B cell (primary cell): Measurements from ENCODE around the gene HGS. TPM values are rescaled to one million over a fixed set of nuclear protein-coding genes. Genes with fewer than 3 reads are reported as not detected.

Experiments
- ATAC-seq: fragments of 200-7000 bp; cut with Tn5 transposase; one replicate; pipeline ENCODE4 v1.10.0; 2021; ENCODE audit warnings: low read depth, mild to moderate bottlenecking, moderate number of reproducible peaks, moderate library complexity
- CTCF ChIA-PET: fragments of 350-600 bp; sonication (Branson Sonifier 250); formaldehyde crosslinking; loops from one replicate; lab custom pipeline; 2021; ENCODE audit warnings: antibody characterized with exemption, inconsistent platforms; lab: Charles Lee
- POLR2A ChIA-PET: fragments of 350-600 bp; sonication (Branson Sonifier 250); formaldehyde crosslinking; loops from one replicate; lab custom pipeline; 2021; ENCODE audit warnings: antibody characterized with exemption; lab: Charles Lee
- DNase-seq: peaks from one replicate; pipeline ENCODE4 v3.0.0; 2013
- H2AFZ ChIP-seq: 2 replicates; pipeline ENCODE4 v1.6.1; 2012; ENCODE audit warnings: mild to moderate bottlenecking, low read depth, low read length; ENCODE audit not compliant: insufficient read depth, poor library complexity, severe bottlenecking
- H3K27ac ChIP-seq, 2 donors: 1 replicate in 1 of 2; 2 replicates in 1 of 2; pipeline ENCODE4 v1.5.1; 2012 to 2013; ENCODE audit warnings: low read length in 2 of 2, mild to moderate bottlenecking in 2 of 2, moderate library complexity in 1 of 2
- H3K27me3 ChIP-seq, 4 experiments: fragments of 200-600 bp in 1 of 4; sonication (generic) in 1 of 4; replicated peaks in 1 of 4; 1 replicate in 2 of 4; 2 replicates in 2 of 4; pipeline versions ENCODE4 v1.6.1 to v1.7.0; 2013 to 2016; ENCODE audit warnings: low read length in 3 of 4, mild to moderate bottlenecking in 2 of 4, mixed read lengths in 1 of 4, moderate library complexity in 1 of 4; ENCODE audit not compliant: insufficient read depth in 4 of 4, control insufficient read depth in 3 of 4; ENCODE audit errors: control extremely low read depth in 1 of 4
- H3K36me3 ChIP-seq, 2 experiments: replicated peaks in 1 of 2; 1 replicate in 1 of 2; 2 replicates in 1 of 2; pipeline versions ENCODE4 v1.6.1 to v1.7.1; 2013; ENCODE audit warnings: low read length in 1 of 2; ENCODE audit not compliant: insufficient read depth in 2 of 2, control insufficient read depth in 1 of 2; ENCODE audit errors: control extremely low read depth in 1 of 2, extremely low read depth in 1 of 2
- H3K4me1 ChIP-seq, 2 donors: fragments of 200-600 bp in 1 of 2; sonication (generic) in 1 of 2; 1 replicate in 1 of 2; 2 replicates in 1 of 2; pipeline versions ENCODE4 v1.5.1 to v1.6.1; 2013 to 2017; ENCODE audit warnings: low read length in 2 of 2; ENCODE audit not compliant: control insufficient read depth in 2 of 2, insufficient read depth in 2 of 2
- H3K4me2 ChIP-seq: replicated peaks from 2 replicates; pipeline ENCODE3; 2012; ENCODE audit warnings: mild to moderate bottlenecking, low read depth, low read length; ENCODE audit not compliant: poor library complexity, severe bottlenecking
- H3K4me3 ChIP-seq, 5 experiments: fragments of 200-600 bp in 1 of 5; sonication (generic) in 1 of 5; 1 replicate in 3 of 5; 2 replicates in 2 of 5; pipeline versions ENCODE4 v1.5.1 to v1.7.0; 2011 to 2016; ENCODE audit warnings: low read length in 4 of 5, mild to moderate bottlenecking in 4 of 5, low read depth in 2 of 5, control low read depth in 1 of 5, moderate library complexity in 1 of 5; ENCODE audit not compliant: insufficient read depth in 1 of 5; ENCODE audit errors: control extremely low read depth in 1 of 5, extremely low read depth in 1 of 5
- H3K79me2 ChIP-seq: fragments of 200-600 bp; sonication (generic); one replicate; pipeline ENCODE4 v1.6.0; 2016; ENCODE audit warnings: low read length; ENCODE audit not compliant: control insufficient read depth, insufficient read depth
- H3K9ac ChIP-seq: fragments of 200-600 bp; sonication (generic); 2 replicates; pipeline ENCODE4 v1.6.1; 2017; ENCODE audit warnings: mild to moderate bottlenecking, low read length, moderate library complexity
- H3K9me3 ChIP-seq, 3 donors: one replicate each; pipeline versions ENCODE4 v1.6.1 to v1.7.1; 2013; ENCODE audit warnings: low read length in 2 of 3; ENCODE audit not compliant: control insufficient read depth in 2 of 3, insufficient read depth in 1 of 3; ENCODE audit errors: control extremely low read depth in 1 of 3
- H4K20me1 ChIP-seq: 2 replicates; pipeline ENCODE4 v1.6.0; 2012; ENCODE audit warnings: mild to moderate bottlenecking, low read length; ENCODE audit not compliant: insufficient read depth, control insufficient read depth, poor library complexity, severe bottlenecking
- H3K27ac Mint-ChIP-seq: one replicate; pipeline ENCODE4 v1.8.0; 2021; ENCODE audit warnings: mixed read lengths
- H3K27me3 Mint-ChIP-seq: one replicate; pipeline ENCODE4 v1.8.0; 2021; ENCODE audit warnings: mixed read lengths
- H3K4me1 Mint-ChIP-seq: one replicate; pipeline ENCODE4 v1.8.0; 2021; ENCODE audit warnings: mixed read lengths
- H3K4me3 Mint-ChIP-seq: one replicate; pipeline ENCODE4 v1.8.0; 2021; ENCODE audit warnings: mixed read lengths
- H3K9me3 Mint-ChIP-seq: one replicate; pipeline ENCODE4 v1.8.0; 2022; ENCODE audit warnings: mixed read lengths; ENCODE audit not compliant: insufficient read depth
- EZH2 ChIP-seq: IDR thresholded peaks from 2 replicates; pipeline ENCODE4 v1.6.1; 2012; ENCODE audit warnings: borderline replicate concordance, low read depth, mild to moderate bottlenecking, moderate library complexity, low read length; ENCODE audit not compliant: insufficient read depth, poor library complexity, severe bottlenecking
- WGBS: methylation state at CpG from one replicate; pipeline ENCODE4 v1.1.5; 2013; ENCODE audit warnings: missing lambda C conversion rate; ENCODE audit not compliant: insufficient coverage; 5-methylcytosine and 5-hydroxymethylcytosine counted together
- intact Hi-C: fragments of 100-400 bp; cut with micrococcal nuclease; formaldehyde crosslinking; loops from one replicate; pipeline ENCODE4 v1.10.0; 2022
- polyA plus RNA-seq: library from polyadenylated mRNA; depleted of rRNA; stranded (reverse); fragments of >200 nt; gene quantifications from 2 replicates; pipeline ENCODE4 v1.2.3, GENCODE V29; 2012
- total RNA-seq, 2 donors: library from RNA; stranded (reverse); fragments of 120-200 nt in 1 of 2; gene quantifications; 1 replicate in 1 of 2; 2 replicates in 1 of 2; pipeline versions ENCODE4 v1.2.3 to v1.2.4, GENCODE V29; 2013 to 2022

Gene HGS
- total and polyA plus RNA-seq, 2 donors (not counting 1 experiment from before 2014, with no cell fraction given) = 184 to 220 TPM

GRCh38 chr17:81686614-81687013 lies 2.8 kb downstream of the HGS start:
- H3K4me3 Mint-ChIP-seq = no peak overlapping the region
- WGBS = 97% methylated on average over 20 of the region's 20 CpGs

GRCh38 chr17:81687770-81688541 lies 4.1 kb downstream of the HGS start:
- H3K9ac ChIP-seq = no peak overlapping the region

More at GRCh38 chr17:81686614-81687013, 2.8 kb downstream of the HGS start:
- no peaks in the 10 kb centered on the region for H3K27me3 Mint-ChIP-seq
- H3K9me3 Mint-ChIP-seq = no peaks in the 10 kb centered on the region
- Histone ChIP-seq H3K4me1 (peaks cover 22 to 25% of the 10 kb centered on the region in 2 donors), H3K27me3 (no peaks in the 10 kb centered on the region), H2AFZ (no peak overlapping the region), H3K4me3 (no peak overlapping the region), H3K9ac (no peak overlapping the region), H3K4me2 (no peak overlapping the region), H4K20me1 (peaks cover 75% of the 10 kb centered on the region), H3K9me3 (no peaks in the 10 kb centered on the region), H3K36me3 (peaks cover 0 to 52% of the 10 kb centered on the region in 2 experiments), H3K27ac (no peak overlapping the region), H3K79me2 (peaks cover 92% of the 10 kb centered on the region)
- CTCF ChIA-PET = no interaction called here
- ATAC-seq = no peak
- H3K4me1 Mint-ChIP-seq = peaks cover 33% of the 10 kb centered on the region
- no peak for TF ChIP-seq EZH2
- H3K27ac Mint-ChIP-seq = no peak overlapping the region
- intact Hi-C loops = no loop called here
- no peak for DNase-seq
- POLR2A ChIA-PET = no interaction called here

More at GRCh38 chr17:81687770-81688541, 4.1 kb downstream of the HGS start:
- Mint-ChIP-seq H3K27me3 (no peaks in the 10 kb centered on the region), H3K27ac (no peak overlapping the region), H3K4me3 (no peak overlapping the region), H3K4me1 (peaks cover 27% of the 10 kb centered on the region), H3K9me3 (no peaks in the 10 kb centered on the region)
- Histone ChIP-seq H3K4me1 (peaks cover 16 to 19% of the 10 kb centered on the region in 2 donors), H4K20me1 (peaks cover 81% of the 10 kb centered on the region), H3K27me3 (no peaks in the 10 kb centered on the region), H3K27ac (no peak overlapping the region), H3K9me3 (no peaks in the 10 kb centered on the region), H3K4me2 (no peak overlapping the region), H3K79me2 (peaks cover 78% of the 10 kb centered on the region), H3K36me3 (peaks cover 0 to 59% of the 10 kb centered on the region in 2 experiments), H3K4me3 (no peak overlapping the region), H2AFZ (no peak overlapping the region)
- intact Hi-C loops = no loop called here
- CTCF ChIA-PET = no interaction called here
- DNase-seq (no peak), ATAC-seq (no peak)
- POLR2A ChIA-PET = no interaction called here
- TF ChIP-seq EZH2 = no peak
- WGBS = 94% methylated on average over 38 of the region's 41 CpGs
